Hindlimb muscle (tissue), 1 donor: ENCODE measurements around the gene CHD9. TPM values are rescaled to one million over a fixed set of nuclear protein-coding genes. Genes with fewer than 3 reads are reported as not detected.
"Not testable (repeated sequence)": the region's sequence is repeated elsewhere in the genome, so short reads cannot be mapped to it uniquely, and the experiment has no call there.

Source experiments
- DNase-seq: peaks from one replicate; pipeline ENCODE4 v3.0.0-alpha.2; 2013
- polyA plus RNA-seq: library from polyadenylated mRNA; unstranded; fragments of 120-200 nt; gene quantifications from one replicate; pipeline ENCODE4 v1.2.1, GENCODE V29; 2013; ENCODE audit not compliant: insufficient read length

The CHD9 gene
- polyA plus RNA-seq, 1 donor, result 45.7 TPM

DNA sequence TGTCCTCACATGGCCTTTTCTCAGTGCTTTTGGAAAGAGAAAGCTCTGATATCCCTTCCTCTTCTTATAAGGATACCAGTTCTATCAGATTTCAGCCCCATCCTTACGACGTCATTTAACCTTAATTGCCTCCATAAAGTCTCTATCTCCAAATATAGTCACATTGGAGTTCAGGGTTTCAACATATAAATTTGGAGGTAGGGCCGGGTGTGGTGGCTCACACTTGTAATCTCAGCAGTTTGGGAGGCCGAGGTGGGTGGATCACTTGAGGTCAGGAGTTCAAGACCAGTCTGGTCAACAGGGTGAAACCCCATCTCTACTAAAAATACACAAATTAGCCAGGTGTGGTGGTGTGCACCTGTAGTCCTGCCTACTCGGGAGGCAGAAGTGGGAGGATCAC lies 7.3 kb upstream of the CHD9 start:
- not testable (repeated sequence) for DNase-seq

DNA sequence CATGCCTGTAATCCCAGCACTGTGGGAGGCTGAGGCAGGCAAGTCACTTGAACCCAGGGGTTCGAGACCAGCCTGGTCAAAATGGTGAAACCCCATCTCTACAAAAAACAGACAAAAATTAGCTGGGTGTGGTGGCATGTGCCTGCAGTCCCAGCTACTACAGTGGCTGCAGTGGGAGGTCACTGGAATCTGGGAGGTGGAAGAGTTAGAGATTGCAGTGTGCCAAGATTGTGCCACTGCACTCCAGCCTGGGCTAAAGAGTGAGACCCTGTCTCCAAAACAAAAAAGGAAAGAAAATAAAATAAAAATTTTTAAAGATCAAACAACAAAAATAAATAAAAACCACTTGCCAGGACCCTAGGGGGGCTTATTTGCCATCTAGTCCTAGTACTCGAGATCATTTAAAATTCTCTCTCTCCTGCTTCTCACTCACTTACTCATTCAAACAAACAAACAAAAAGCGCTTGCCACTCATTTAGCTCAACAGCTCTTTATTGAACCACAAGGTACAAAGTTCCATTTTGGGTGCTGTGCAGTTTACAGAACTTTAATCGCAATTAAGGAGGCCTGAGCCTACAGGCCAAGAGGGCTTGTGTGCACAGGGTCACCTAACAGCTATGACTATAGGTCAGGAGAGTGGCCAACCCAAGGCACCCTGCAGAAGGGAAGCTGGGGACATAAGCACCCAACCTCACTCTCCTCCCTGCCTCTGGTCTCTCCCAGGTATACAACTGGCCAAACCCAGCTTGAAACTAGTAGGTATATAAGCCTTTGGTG lies 6.5 kb upstream of the CHD9 start:
- DNase-seq, result no peak

DNA sequence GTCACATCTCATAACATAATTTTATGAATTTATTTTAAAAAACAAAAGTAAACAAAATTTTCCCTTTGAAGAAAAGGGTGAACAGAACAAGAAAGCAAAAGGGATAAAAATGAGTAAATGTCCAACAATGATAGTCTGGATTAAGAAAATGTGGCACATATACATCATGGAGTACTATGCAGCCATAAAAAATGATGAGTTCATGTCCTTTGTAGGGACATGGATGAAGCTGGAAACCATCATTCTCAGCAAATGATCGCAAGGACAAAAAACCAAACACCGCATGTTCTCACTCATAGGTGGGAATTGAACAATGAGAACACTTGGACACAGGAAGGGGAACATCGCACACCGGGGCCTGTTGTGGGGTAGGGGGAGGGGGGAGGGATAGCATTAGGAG lies 3.5 kb upstream of the CHD9 start:
- DNase-seq, result not testable (repeated sequence)

DNA sequence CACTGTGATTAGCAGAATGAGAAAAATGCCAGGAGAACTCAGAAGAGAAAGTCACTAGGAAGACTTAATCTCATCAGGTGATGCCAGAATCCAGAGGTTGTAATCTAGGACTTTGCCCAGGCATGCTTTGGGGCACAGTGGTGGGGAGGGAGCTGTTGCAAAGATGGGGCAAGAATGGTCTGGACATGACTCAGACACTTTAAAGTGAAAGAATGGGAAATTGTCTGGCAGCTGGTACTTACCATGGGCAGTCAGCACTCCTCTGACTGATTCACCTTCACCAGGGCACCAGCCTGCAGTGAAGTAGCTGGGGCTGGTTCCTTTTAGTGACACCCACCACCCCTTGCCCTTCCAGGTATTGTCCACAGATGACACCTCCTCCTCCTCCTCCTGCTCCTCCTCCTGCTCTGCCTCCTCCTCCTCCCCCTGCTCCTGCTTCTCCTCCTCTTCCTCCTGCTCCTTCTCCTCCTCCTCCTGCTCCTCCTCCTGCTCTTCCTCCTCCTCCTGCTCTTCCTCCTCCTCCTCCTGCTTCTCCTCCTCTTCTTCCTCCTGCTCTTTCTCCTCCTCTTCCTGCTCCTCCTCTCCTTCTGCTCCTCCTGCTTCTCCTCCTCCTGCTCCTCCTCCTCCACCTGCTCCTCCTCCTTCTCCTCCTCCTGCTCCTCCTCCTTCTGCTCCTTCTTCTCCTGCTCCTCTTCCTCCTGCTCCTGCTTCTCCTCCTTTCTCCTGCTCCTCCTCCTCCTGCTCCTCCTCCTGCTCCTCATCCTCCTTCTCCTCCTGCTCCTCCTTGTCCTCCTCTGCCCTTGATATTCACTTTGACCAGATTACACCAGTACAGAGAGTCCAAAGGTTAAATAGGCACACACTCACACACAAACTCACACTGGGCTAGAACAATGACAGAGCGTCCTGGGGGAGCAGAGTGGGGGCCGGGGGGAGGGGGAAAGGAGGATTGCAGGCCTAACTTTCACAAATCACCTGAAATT lies 2.0 kb upstream of the CHD9 start, which contains the start of gene CHD9NB:
Gene CHD9NB, minus strand, starts transcription at position 379 of the 983 bp plus-strand sequence. CDS start 8,739 bp downstream, outside the sequence.
- no peak for DNase-seq

DNA sequence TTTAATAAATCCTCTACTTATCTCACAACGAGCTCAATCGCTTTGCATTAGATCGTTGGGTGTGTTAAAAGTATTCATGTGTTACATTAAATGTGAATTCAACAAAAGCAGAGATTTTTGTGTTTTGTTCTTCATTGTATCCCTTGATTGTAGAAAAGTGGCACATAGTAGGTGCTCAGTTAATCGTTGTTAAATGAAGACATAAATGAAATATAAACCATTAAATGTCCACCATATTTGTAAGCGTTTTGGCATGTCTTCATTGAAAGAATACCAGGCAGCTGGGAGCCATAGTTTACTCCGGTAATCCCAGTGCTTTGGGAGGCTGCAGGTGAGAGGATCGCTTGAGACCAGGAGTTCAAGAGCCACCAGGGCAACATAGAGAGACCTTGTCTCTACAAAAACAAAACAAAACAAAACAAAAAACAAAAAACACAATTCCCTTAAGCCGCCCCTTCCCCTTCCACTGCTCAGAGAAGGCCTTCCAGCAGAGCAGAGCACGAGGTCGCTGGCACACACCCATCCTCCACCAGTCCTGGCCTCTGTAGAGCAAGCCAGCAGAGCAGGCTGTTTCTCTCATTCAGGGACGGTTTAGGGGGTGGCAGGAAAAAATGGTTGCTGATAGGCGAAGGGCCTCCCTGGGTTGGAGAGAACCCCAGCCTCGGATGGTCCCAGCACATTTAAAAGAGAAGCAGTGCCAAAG lies 673 bp upstream of the CHD9 start:
- DNase-seq, result peak; percentile 75

DNA sequence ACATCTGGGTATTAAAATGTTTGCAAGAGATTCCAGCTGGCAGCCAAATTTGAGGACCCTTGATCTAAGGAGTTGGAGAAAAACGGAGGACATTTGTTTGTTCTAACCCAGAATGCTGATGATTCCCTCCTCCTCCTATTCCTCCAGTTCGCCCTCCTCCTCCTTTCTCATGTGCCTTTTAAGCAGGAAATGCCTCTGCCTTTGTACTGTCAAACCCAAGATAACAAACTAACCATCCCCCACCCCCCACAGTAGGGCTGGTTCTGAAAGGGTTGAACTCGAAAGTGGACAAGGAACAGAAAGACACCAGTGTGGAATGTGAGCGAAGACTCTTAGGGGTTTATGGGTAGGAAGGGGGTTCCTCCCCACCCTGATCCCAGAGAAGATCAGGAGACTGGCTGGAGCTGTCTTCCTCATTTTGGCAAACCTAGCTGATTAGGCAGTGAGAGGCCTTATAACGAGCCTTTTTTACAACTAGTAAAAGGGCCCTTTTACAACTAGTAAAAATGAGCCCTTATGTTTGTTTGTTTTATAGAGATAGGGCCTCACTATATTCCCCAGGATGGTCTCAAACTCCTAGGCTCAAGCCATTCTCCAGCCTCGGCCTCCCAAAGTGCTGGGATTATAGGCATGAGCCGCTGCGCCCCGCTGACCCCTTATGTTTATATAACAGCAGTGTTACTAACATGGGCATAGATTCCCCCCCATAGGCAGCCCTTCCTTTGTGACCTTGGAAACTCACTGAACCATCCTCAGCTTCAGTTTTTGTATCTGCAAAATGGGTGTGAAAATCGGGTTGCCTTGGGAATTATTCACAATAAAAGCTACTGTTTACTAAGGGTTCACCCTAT lies 975 bp downstream of the CHD9 start:
- peak; percentile 65 for DNase-seq

DNA sequence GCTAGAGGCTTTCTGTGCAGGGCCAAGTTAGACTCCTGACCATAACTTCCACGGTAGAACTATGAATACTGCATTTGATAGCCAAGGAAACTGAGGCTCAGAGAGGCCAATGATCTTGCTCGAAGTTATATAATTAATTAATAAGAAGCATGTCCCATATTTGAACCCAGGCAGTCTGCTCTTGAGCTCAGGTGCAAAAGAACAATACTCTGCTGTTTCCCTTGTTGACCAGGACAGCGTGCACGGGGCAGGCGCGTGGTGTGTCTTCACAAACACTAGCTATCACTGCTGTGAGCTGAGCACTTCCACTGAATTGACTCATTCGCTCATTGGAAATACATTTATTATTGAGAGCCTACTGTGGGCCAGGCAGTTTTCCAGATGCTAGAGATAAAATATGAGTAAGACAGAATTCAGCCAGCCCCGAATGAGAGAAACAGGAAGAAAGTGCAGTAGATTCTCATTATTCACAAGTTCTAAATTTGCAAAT lies 1.6 kb downstream of the CHD9 start:
- DNase-seq, result no peak

DNA sequence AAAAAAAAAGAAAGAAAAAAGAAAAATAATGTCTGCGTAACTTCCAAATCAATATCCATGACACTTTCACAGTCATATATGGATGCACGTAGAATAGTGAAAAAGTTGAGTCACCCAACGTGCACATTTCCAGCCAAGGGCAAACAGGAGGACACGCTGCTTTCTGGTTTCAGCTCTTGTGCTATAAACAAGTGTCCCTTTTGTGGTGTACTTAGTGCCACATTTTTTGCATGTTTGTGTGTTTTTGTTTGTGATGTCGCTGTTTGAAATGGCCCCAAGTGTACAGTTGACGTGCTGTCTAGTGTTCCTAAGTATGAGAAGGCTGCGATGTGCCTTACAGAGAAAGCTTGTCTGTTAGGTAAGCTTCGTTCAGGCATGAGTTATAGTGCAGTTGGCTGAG lies 2.9 kb downstream of the CHD9 start:
- DNase-seq, result no peak

DNA sequence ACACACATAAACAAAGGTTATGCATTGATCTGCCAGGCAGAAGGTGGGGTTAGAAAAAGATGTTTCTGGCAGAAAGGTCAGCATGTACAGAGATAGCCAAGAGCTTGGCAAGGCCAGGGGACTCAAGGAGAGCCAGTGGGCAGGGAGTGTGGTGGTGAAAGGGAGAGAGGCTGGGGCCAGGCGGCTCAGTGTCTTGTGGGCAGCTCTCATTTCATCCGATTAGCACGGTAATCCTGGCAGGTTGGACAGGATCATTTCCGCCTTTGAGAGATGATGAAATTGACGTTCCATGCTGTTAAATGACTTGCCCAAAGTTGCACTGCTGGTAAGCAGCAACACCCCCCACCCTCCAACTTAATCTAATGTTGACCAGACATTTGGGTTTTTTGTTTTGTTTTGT lies 3.6 kb downstream of the CHD9 start:
- DNase-seq, result no peak

DNA sequence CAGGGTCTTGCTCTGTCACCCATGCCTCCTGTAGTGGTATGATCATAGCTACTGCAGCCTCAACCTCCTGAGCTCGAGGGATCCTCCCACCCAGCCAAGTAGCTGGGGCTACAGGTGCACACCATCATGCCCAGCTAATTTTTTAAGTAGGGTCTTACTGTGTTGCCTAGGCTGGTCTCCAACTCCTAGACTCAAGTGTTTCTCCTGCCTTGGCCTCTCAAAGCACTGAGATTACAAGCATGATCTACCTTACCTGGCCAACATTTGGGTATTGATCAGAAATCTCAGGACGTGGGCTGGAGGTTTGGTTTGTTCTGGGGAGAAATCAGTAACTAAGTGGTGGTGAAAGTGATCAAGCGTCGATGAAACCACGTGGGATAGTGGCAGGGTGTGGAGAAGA lies 4.1 kb downstream of the CHD9 start:
- no peak for DNase-seq

DNA sequence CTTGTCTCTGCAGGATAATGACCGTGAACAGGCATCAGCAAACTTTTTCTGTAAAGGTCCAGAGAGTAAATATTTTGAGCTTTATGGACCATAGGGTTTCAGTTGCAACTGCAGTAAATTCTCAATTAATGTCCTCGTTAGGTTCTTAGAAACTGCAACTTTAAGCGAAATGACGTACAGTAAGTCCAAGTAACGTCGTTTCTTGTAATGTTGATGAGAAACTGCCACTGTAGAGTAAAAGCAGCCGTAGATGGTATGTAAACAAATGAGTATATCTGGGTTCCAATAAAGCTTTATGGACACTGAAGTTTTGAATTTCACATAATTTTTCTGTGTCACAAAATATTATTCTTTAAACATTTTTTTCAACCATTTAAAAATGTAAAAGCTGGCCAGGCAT lies 4.9 kb downstream of the CHD9 start:
- DNase-seq, result no peak

DNA sequence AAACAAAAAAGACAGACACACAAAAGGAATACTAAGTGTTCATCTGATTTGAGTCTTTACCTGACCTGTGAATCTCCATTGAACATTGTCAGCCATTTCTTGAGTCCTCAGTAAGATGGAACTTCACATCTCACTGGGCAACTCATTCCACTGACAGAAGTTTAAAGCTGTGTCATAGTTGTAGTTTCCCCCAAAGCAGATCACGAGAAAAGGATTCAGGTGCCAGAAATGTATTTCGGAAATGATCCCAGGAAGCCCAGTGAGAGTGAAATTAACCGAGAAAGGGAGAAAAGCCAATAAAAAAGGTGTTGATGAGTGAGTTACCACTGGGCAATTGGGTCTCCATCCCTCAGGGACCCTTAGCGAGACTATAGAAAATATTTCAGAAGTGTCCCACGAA lies 6.5 kb downstream of the CHD9 start:
- DNase-seq, result no peak

DNA sequence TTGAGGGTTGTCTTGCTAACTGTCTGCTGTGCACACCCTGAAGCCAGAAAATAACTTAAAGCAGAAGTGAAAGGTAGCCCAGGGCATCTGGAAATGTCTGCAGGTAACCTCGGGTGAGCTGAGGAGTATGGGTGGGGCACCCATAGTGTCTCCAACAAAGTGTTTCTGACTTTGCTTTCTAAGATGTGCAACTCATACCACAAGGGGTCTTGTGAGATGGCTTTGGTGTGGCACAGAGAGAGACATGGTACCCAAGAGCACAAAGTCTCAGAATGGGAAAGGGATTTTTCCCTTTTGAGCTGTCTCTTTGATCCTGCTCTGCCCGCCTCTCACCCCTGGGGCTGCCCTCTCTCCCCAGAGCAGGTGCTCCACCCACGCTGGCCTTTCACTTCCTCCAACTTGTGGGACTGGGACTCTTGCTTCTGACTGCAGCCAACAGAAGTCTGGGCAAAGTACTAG lies 6.9 kb downstream of the CHD9 start:
- no peak for DNase-seq

DNA sequence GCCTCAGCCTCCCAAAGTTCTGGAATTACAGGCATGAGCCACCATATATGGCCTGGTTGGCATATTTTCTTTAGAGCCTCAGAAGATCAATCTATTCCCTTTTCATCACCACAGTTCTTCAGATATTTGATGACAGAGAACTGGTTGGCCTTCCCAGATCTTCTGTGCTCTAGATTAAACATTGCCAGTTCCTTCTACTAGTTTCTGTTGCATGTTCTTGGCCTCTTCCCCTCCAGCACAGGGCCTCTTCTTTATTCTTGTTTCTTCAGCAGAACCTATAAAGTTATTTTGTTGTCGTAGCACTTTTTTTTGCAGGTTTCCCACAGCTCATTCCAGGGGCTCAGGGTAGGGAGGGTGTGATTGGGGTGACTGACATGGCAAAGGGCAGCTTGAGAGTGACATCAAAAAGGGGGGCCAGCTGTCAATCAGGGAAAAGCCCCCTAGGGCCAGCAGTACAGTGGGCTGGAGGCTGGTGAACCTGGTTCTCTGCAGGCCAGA lies 9.3 kb downstream of the CHD9 start:
- DNase-seq, result no peak

DNA sequence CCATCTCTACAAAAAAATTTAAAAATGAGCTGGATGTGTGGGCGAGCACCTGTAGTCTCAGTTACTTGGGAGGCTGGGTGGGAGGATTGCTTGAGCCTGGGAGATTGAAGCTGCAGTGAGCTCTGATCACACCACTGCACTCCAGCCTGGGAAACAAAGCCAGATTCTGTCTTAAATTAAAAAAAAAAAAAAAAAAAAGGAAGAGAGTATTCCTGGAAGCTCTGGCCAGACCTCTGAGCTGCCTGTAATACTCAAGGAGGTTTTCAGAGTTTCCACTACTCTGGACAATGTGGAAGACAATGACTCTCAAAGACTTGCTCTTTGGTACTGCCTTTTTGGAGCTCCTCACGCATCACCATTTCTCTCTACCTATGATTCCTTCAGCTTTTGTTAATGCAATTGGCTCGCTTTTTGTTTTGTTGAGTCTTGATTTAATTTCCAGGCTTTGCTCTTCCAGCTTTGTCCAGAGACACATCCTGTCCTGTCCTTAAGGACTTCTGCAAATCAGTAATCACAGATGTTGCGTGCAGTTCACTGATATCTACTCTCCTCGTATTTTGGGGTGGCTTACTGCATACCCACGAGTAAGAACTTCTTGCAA lies 10.8 kb downstream of the CHD9 start:
- DNase-seq, result peak; percentile 67

DNA sequence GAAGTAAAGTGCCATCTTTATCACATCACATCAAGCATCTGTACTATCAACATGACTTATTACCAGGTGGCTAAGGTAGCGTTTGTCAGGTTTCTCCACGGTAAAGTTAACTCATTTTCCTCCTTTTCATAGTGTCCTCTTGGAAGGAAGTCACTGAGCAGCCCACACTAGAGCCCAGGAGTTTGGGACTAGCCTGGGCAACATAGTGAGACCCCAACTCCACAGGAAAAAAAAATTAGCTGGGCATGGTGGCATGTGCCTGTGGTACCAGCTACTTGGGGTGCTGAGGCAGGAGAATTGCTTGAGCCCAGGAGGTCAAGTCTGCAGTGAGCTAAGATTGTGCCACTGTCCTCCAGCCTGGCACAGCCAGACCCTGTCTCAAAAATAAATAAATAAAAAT lies 12.9 kb downstream of the CHD9 start:
- DNase-seq, result no peak

DNA sequence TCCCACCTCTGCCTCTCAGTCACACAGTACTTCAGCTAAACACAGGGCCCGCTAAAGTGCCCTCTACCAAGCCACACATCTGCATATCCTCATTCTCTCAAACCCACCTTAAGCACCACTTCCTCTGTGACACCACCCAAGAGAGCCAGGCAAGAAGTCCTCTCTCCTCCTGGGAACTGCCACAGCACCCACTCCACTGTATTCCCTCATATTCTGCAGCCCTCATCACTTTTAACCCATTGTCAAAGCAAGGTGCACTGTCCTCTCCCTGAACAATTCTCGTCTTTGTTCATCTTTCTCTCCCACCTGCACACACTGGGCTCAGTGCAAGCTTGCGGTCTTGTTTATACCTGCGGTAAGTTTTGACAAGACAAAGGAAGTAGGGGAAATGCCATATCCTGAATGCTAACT lies 13.6 kb downstream of the CHD9 start:
- DNase-seq, result no peak

DNA sequence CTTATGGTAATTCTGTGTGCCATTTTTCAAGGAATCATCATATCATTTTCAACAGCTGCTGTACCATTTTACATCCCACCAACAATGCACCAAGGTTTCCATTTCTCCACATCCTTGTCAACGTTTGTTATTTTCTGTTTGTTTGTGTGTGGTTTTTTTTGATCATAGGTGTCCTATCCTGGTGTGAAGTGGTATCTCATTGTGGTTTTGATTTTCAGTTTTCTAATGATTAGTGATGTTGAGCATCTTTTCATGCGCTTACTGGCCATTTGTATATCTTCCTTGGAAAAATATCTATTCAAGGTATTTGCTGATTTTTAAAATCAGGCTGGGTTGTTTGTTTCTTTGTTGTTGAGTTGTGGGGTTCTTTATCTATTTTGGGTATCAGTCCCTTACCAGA lies 15.0 kb downstream of the CHD9 start:
- no peak for DNase-seq

DNA sequence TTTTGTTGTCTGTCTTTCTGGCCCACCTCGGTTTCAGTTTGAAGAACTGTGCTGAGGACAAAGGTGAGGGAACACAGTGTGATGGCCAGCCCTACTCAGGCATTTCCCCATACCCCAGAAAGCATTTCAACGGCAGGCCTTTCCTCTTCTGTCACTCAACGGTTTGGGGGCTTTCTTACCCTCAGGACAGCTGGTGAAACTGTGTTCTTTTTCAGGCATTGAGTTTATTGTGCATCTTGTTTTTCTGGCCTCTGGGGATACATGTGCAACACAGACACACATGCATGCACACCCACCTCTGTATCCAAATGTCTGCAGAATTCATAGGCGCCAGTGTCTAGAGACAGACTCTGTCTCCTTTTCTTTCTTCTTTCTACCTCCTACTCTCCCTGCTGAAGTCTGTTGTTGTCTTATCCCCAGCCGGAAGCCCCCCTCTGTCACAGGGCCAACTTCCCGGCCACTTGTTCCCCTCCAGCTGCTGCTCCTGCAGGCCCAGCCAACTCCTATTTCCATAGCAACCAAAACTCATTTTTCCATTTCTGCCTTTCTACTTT lies 17.0 kb downstream of the CHD9 start:
- peak; percentile 96 for DNase-seq

DNA sequence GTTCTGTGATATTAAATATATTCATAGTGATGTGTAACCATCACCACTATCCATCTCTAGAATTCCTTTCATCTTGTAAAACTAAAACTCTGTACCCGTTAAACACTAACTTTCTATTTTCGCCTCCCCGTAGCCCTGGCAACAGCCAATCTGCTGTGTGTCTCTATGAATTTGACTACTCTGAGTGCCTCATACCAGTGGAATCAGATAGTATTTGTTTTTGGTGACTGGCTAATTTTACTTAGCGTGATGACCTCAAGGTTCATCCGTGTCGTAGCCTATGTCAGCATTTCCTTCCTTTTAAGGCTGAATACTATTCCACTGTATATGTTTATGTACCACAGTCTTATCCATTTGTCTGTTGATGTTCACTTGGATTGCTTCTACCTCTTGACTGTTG lies 18.2 kb downstream of the CHD9 start:
- DNase-seq, result no peak

DNA sequence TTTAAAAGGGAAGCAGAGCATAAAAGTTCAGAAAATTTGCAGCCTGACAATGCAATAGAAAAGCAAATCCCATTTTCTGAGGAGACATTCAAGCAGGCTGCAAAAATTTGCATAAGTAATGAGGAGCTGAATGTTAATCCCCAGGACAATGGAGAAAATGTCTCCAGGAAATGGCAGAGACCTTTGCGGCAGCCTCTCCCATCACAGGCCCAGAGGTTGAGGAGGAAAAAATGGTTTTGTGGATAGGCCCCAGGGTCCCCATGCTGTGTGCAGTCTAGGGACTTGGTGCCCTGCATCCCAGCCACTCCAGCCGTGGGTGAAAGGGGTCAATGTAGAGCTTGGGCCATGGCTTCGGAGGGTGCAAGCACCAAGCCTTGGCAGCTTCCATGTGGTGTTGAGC lies 19.5 kb downstream of the CHD9 start:
- not testable (repeated sequence) for DNase-seq
